Hepatocyte (in vitro differentiated cells): ENCODE results near the gene JAG1. TPM values are rescaled to one million over a fixed set of nuclear protein-coding genes. Genes with fewer than 3 reads are reported as not detected.
"Not testable (repeated sequence)": the region's sequence is repeated elsewhere in the genome, so short reads cannot be mapped to it uniquely, and the experiment has no call there.

ENCODE experiments used
- DNase-seq: peaks from one replicate; pipeline ENCODE4 v3.0.0-alpha.2; 2016; ENCODE audit warnings: low spot score
- H2AFZ ChIP-seq: fragments of 200-600 bp; sonication (generic); 2 replicates; pipeline ENCODE4 v1.6.0; 2016; ENCODE audit warnings: antibody characterized with exemption, mild to moderate bottlenecking
- H3K27ac ChIP-seq: fragments of 200-600 bp; sonication (generic); 2 replicates; pipeline ENCODE4 v1.5.1; 2016; ENCODE audit warnings: mild to moderate bottlenecking
- H3K27me3 ChIP-seq: fragments of 200-600 bp; sonication (generic); 2 replicates; pipeline ENCODE4 v1.6.1; 2016
- H3K36me3 ChIP-seq: fragments of 200-600 bp; sonication (generic); replicated peaks from 2 replicates; pipeline ENCODE4 v1.5.1; 2016; ENCODE audit warnings: low read depth; ENCODE audit not compliant: insufficient read depth
- H3K4me1 ChIP-seq: fragments of 200-600 bp; sonication (generic); 2 replicates; pipeline ENCODE4 v1.5.1; 2016; ENCODE audit warnings: mild to moderate bottlenecking, moderate library complexity; ENCODE audit not compliant: insufficient read depth
- H3K4me2 ChIP-seq: fragments of 200-600 bp; sonication (generic); 2 replicates; pipeline ENCODE4 v1.6.0; 2016
- H3K4me3 ChIP-seq: fragments of 200-600 bp; sonication (generic); 2 replicates; pipeline ENCODE4 v1.5.1; 2016; ENCODE audit warnings: mild to moderate bottlenecking
- H3K79me2 ChIP-seq: fragments of 200-600 bp; sonication (generic); 2 replicates; pipeline ENCODE4 v1.6.0; 2017; ENCODE audit warnings: mild to moderate bottlenecking
- H3K9me2 ChIP-seq: fragments of 200-600 bp; sonication (generic); replicated peaks from 2 replicates; pipeline ENCODE4 v1.6.0; 2017; ENCODE audit warnings: mild to moderate bottlenecking; ENCODE audit not compliant: insufficient read depth
- H3K9me3 ChIP-seq: fragments of 200-600 bp; sonication (generic); 2 replicates; pipeline ENCODE4 v1.5.1; 2016; ENCODE audit warnings: low read depth, mild to moderate bottlenecking
- H4K20me1 ChIP-seq: fragments of 200-600 bp; sonication (generic); 2 replicates; pipeline ENCODE4 v1.6.0; 2016; ENCODE audit warnings: mild to moderate bottlenecking; ENCODE audit not compliant: insufficient read depth, poor library complexity, severe bottlenecking
- CTCF ChIP-seq: fragments of 200-600 bp; sonication (generic); IDR thresholded peaks from 2 replicates; pipeline ENCODE4 v1.5.1; 2016; ENCODE audit warnings: antibody characterized with exemption, mild to moderate bottlenecking; ENCODE audit not compliant: poor library complexity
- EZH2 ChIP-seq: fragments of 200-600 bp; sonication (generic); IDR thresholded peaks from 2 replicates; pipeline ENCODE4 v1.6.1; 2016; ENCODE audit warnings: antibody characterized with exemption, mild to moderate bottlenecking, borderline replicate concordance
- EZH2phosphoT487 ChIP-seq: fragments of 200-600 bp; sonication (generic); IDR thresholded peaks from one replicate; pipeline ENCODE4 v1.6.1; 2018; ENCODE audit warnings: antibody characterized with exemption, mild to moderate bottlenecking, low read depth, moderate library complexity; ENCODE audit not compliant: unreplicated experiment, severe bottlenecking
- WGBS: methylation state at CpG from one replicate; pipeline ENCODE4 v1.1.6; 2016; ENCODE audit warnings: low lambda C conversion rate; ENCODE audit errors: missing lambda C conversion rate; 5-methylcytosine and 5-hydroxymethylcytosine counted together
- polyA plus RNA-seq: library from polyadenylated mRNA; unstranded; fragments of >200 nt; fragmentation: Nextera tagmentation; extraction: Ambion mirVana; gene quantifications from 2 replicates; pipeline ENCODE4 v1.2.1, GENCODE V29; 2016
- total RNA-seq: library from RNA; depleted of rRNA; stranded (reverse); fragments of >200 nt; gene quantifications from 2 replicates; pipeline ENCODE4 v1.2.3, GENCODE V29; 2014

JAG1 gene
- total and polyA plus RNA-seq, 2 experiments from 2014 or later = 21.0 to 51.5 TPM

DNA sequence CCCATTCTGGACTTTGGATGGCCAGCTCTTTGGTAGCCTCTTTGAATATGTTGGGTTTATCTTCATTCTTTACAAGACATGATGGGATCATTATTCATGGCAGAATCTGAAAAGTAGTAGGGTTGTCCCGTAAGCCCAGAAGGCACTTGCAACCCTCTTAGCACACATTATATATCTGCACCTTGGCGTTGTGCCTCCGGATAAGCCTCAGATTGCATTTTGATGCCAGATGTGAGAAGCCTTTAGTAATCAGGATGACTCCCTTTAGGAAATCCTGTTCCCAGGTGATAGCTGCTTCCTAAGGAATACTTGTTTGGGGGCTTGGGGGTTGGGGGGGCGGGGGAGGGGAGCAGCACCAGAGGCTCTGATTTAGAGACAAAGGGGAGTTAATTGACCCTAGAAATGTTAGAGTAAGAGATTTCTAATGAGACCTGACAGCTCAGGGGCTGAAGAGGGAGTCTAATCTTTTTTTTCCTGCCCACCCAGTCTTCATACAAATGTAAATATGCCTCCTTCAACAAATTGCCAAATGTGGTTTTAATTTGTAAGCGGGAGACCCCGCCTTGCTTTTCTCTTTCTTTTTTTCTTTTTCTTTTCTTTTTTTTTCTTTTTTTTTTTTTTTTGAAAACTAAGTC, 55.1 kb downstream of the JAG1 start:
- H3K36me3 ChIP-seq = no peaks in the 10 kb centered on the region
- H3K9me2 ChIP-seq = no peaks in the 10 kb centered on the region
- WGBS = 53% methylated on average over 6 of the region's 6 CpGs
- no peaks in the 10 kb centered on the region for H3K79me2 ChIP-seq
- H3K27ac ChIP-seq = peak overlapping the region; percentile 8
- no peak for TF ChIP-seq CTCF
- TF ChIP-seq EZH2phosphoT487 = no peak
- no peak for TF ChIP-seq EZH2
- peak overlapping the region; percentile 20 for H3K4me2 ChIP-seq
- no peaks in the 10 kb centered on the region for H3K9me3 ChIP-seq
- no peak overlapping the region for H2AFZ ChIP-seq
- no peak for DNase-seq
- no peak overlapping the region for H3K4me3 ChIP-seq
- H4K20me1 ChIP-seq = no peaks in the 10 kb centered on the region
- H3K27me3 ChIP-seq = no peaks in the 10 kb centered on the region
- peaks cover 7% of the 10 kb centered on the region for H3K4me1 ChIP-seq

DNA sequence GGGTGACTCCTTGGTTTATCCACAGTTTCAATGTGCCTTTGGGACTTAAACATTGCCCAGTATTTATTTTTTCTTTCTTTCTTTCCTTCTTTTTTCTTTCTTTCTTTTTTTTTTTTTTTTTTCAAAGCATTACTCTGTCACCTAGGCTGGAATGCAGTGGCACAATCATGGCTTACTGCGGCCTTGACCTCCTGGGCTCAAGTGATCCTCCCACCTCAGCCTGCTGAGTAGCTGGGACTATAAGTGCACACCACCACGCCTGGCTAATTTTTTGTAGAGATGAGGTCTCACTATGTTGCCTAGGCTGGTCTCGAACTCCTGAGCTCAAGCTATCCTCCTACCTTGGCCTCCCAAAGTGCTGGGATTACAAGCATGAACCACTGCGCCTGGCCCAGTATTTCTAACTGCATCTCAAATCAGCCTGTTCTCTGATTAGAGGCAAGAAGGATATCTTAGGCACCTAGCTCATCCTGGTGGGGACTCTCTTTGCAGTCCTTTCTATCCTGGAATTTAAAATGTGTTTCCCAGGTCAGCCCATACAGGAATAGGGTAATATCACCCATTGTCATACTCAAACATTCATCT, 56.2 kb downstream of the JAG1 start:
- not testable (repeated sequence) for H3K4me2 ChIP-seq, H4K20me1 ChIP-seq, H3K27ac ChIP-seq, H3K9me3 ChIP-seq, H3K36me3 ChIP-seq, H3K4me3 ChIP-seq, DNase-seq, H3K4me1 ChIP-seq, H3K27me3 ChIP-seq, H2AFZ ChIP-seq, H3K9me2 ChIP-seq, H3K79me2 ChIP-seq
- 98% methylated on average over 4 of the region's 4 CpGs for WGBS

- Histone ChIP-seq H3K9me2 (no peaks in the 10 kb centered on the region), H2AFZ (no peak overlapping the region), H3K4me3 (no peak overlapping the region), H3K4me1 (no peaks in the 10 kb centered on the region), H3K9me3 (no peaks in the 10 kb centered on the region), H3K27me3 (no peaks in the 10 kb centered on the region), H3K79me2 (no peaks in the 10 kb centered on the region), H3K4me2 (no peak overlapping the region), H3K27ac (no peak overlapping the region), H4K20me1 (no peaks in the 10 kb centered on the region), H3K36me3 (no peaks in the 10 kb centered on the region)
- WGBS = 95% methylated on average over 3 of the region's 3 CpGs
- DNase-seq = no peak
- TF ChIP-seq EZH2phosphoT487 (no peak), EZH2 (no peak), CTCF (no peak)
Measured at GRCh38 chr20:10616212-10616611, 57.6 kb downstream of the JAG1 start.

DNA sequence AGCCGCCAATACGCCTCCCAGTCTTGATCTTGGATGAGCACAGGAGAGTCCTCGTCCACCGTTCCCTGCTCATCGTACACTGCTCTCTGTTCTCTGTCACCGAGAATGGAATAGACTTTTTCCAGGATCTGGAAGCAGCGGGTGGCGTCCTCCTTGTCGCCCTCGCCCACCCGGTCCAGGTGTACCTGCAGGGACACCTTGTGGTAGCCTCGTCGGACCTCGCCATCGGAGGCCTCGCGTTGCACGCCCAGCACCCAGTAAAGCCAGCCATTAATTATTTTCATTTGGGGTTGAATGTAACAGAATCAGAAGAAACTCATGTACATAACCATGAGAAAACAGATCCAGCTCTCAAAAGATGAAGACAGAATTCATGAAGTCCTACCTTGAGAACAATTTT, 59.9 kb downstream of the JAG1 start:
- WGBS = 92% methylated on average over 18 of the region's 18 CpGs
- Histone ChIP-seq H3K27me3 (no peaks in the 10 kb centered on the region), H4K20me1 (no peaks in the 10 kb centered on the region), H3K9me2 (no peaks in the 10 kb centered on the region), H3K9me3 (no peaks in the 10 kb centered on the region), H3K4me2 (no peak overlapping the region), H3K4me3 (no peak overlapping the region), H3K36me3 (no peaks in the 10 kb centered on the region), H3K4me1 (no peaks in the 10 kb centered on the region), H2AFZ (no peak overlapping the region), H3K79me2 (no peaks in the 10 kb centered on the region), H3K27ac (no peak overlapping the region)
- no peak for TF ChIP-seq CTCF
- TF ChIP-seq EZH2 = no peak
- TF ChIP-seq EZH2phosphoT487 = no peak
- DNase-seq = no peak

DNA sequence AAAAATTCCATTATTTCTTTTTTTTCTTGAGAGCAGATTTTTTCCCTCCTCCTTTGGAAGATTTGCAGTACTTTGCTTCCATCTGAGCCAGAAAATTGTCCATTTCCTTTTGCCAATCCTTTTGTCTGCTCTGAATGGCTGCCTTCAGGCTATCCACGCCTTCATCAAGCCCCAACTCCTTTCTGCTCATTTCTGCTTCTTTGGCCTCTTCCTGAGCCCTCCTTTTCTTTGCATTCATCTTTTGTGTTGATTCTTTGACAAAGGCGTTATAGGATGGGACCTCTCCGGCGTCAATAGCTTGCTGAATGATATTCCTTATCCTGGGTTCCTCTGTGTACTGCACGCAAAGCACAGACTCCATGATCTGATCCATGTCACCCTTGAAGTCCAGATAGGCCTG, 60.4 kb downstream of the JAG1 start:
- not testable (repeated sequence) for DNase-seq

More for the DNA sequence above, 60.4 kb downstream of the JAG1 start:
- H3K27ac ChIP-seq, H3K27me3 ChIP-seq, H3K4me1 ChIP-seq, H3K79me2 ChIP-seq, H4K20me1 ChIP-seq, H3K36me3 ChIP-seq, H3K4me2 ChIP-seq, H3K9me3 ChIP-seq, H3K9me2 ChIP-seq, H2AFZ ChIP-seq, H3K4me3 ChIP-seq: not testable (repeated sequence)
- 89% methylated on average over 5 of the region's 5 CpGs for WGBS
